Natural killer cell treated with Interleukin-12 subunit alpha and Interleukin-12 subunit beta and Interleukin-15 and Interleukin-18, amount 100 ng/mL, for 72 hours (primary cell): Measurements from ENCODE around the gene IL1RAPL1. TPM values are rescaled to one million over a fixed set of nuclear protein-coding genes. Genes with fewer than 3 reads are reported as not detected.

Experiments
- ATAC-seq, 2 donors: fragments of 150-1000 bp; cut with Tn5 transposase in 1 of 2; sonication (Bioruptor Pico), chemical (Tn5 transposase) in 1 of 2; 2 replicates each; pipeline ENCODE4 v1.10.0; 2021
- DNase-seq: peaks from one replicate; pipeline ENCODE4 v3.0.0; 2022; ENCODE audit warnings: low spot score
- H3K27ac Mint-ChIP-seq, 2 donors: 1 replicate in 1 of 2; 2 replicates in 1 of 2; pipeline ENCODE4 v1.8.0; 2022; ENCODE audit warnings: mixed read lengths in 2 of 2, mild to moderate bottlenecking in 1 of 2, moderate library complexity in 1 of 2
- H3K27me3 Mint-ChIP-seq, 2 donors: 1 replicate in 1 of 2; 2 replicates in 1 of 2; pipeline ENCODE4 v1.8.0; 2022; ENCODE audit warnings: mixed read lengths in 2 of 2
- H3K36me3 Mint-ChIP-seq: one replicate; pipeline ENCODE4 v1.8.0; 2022; ENCODE audit warnings: mixed read lengths
- H3K4me1 Mint-ChIP-seq, 2 donors: 1 replicate in 1 of 2; 2 replicates in 1 of 2; pipeline ENCODE4 v1.8.0; 2022; ENCODE audit warnings: low read depth in 2 of 2, mixed read lengths in 2 of 2, mild to moderate bottlenecking in 1 of 2
- H3K4me3 Mint-ChIP-seq: one replicate; pipeline ENCODE4 v1.8.0; 2022; ENCODE audit warnings: mixed read lengths
- H3K9me3 Mint-ChIP-seq: 2 replicates; pipeline ENCODE4 v1.8.0; 2022; ENCODE audit warnings: mixed read lengths
- total RNA-seq, 2 donors: library from RNA; stranded (reverse); gene quantifications; one replicate each; pipeline ENCODE4 v1.2.3, GENCODE V29; 2022

IL1RAPL1 gene
- total RNA-seq, 2 donors from 2014 or later, result not detected

GRCh38 chrX:29724316-29724715 is 1137.1 kb downstream of the IL1RAPL1 start:
- H3K27ac Mint-ChIP-seq, result no peak overlapping the region
- peaks cover 5% of the 10 kb centered on the region for H3K9me3 Mint-ChIP-seq

GRCh38 chrX:29726811-29727210 is 1139.6 kb downstream of the IL1RAPL1 start:
- Mint-ChIP-seq H3K36me3 (no peaks in the 10 kb centered on the region), H3K27me3 (no peaks in the 10 kb centered on the region), H3K4me1 (no peaks in the 10 kb centered on the region), H3K27ac (no peak overlapping the region), H3K4me3 (no peak overlapping the region), H3K9me3 (no peaks in the 10 kb centered on the region)
- DNase-seq (no peak), ATAC-seq (no peak)

More at GRCh38 chrX:29724316-29724715, 1137.1 kb downstream of the IL1RAPL1 start:
- Mint-ChIP-seq H3K27me3 (no peaks in the 10 kb centered on the region), H3K4me3 (no peak overlapping the region), H3K4me1 (no peaks in the 10 kb centered on the region), H3K36me3 (no peaks in the 10 kb centered on the region)
- DNase-seq (no peak), ATAC-seq (no peak)

- Mint-ChIP-seq H3K4me1 (no peaks in the 10 kb centered on the region), H3K36me3 (no peaks in the 10 kb centered on the region), H3K27me3 (no peaks in the 10 kb centered on the region), H3K4me3 (no peak overlapping the region), H3K27ac (no peak overlapping the region), H3K9me3 (no peaks in the 10 kb centered on the region)
- DNase-seq, result no peak
- ATAC-seq, result no peak
Measured at GRCh38 chrX:29728639-29729038, 1141.4 kb downstream of the IL1RAPL1 start.

GRCh38 chrX:29744966-29745365 is 1157.7 kb downstream of the IL1RAPL1 start:
- H3K9me3 Mint-ChIP-seq, result peaks cover 4% of the 10 kb centered on the region
- no peaks in the 10 kb centered on the region for H3K27me3 Mint-ChIP-seq

GRCh38 chrX:29746326-29746725 is 1159.1 kb downstream of the IL1RAPL1 start:
- no peak overlapping the region for H3K27ac Mint-ChIP-seq
- H3K4me1 Mint-ChIP-seq, result no peaks in the 10 kb centered on the region
- no peaks in the 10 kb centered on the region for H3K36me3 Mint-ChIP-seq
- H3K9me3 Mint-ChIP-seq, result no peaks in the 10 kb centered on the region
- ATAC-seq (no peak), DNase-seq (no peak)
- no peak overlapping the region for H3K4me3 Mint-ChIP-seq
- H3K27me3 Mint-ChIP-seq, result no peaks in the 10 kb centered on the region

More at GRCh38 chrX:29744966-29745365, 1157.7 kb downstream of the IL1RAPL1 start:
- ATAC-seq (no peak), DNase-seq (no peak)
- Mint-ChIP-seq H3K36me3 (peaks cover 4% of the 10 kb centered on the region), H3K27ac (no peak overlapping the region), H3K4me1 (no peaks in the 10 kb centered on the region), H3K4me3 (no peak overlapping the region)

- Mint-ChIP-seq H3K9me3 (no peaks in the 10 kb centered on the region), H3K4me3 (no peak overlapping the region), H3K27me3 (no peaks in the 10 kb centered on the region), H3K27ac (no peak overlapping the region), H3K36me3 (no peaks in the 10 kb centered on the region), H3K4me1 (no peaks in the 10 kb centered on the region)
- ATAC-seq, result no peak
- no peak for DNase-seq
Measured at GRCh38 chrX:29762006-29762405, 1174.8 kb downstream of the IL1RAPL1 start.

- Mint-ChIP-seq H3K27ac (no peak overlapping the region), H3K9me3 (no peaks in the 10 kb centered on the region), H3K36me3 (no peaks in the 10 kb centered on the region), H3K4me1 (no peaks in the 10 kb centered on the region), H3K4me3 (no peak overlapping the region), H3K27me3 (no peaks in the 10 kb centered on the region)
- ATAC-seq, result no peak
- no peak for DNase-seq
Measured at GRCh38 chrX:29775890-29776289, 1188.6 kb downstream of the IL1RAPL1 start.

- H3K27ac Mint-ChIP-seq, result no peak overlapping the region
- no peak for DNase-seq
- ATAC-seq, result no peak
- H3K27me3 Mint-ChIP-seq, result peaks cover 0 to 3% of the 10 kb centered on the region in 2 donors
- peaks cover 10% of the 10 kb centered on the region for H3K9me3 Mint-ChIP-seq
- H3K36me3 Mint-ChIP-seq, result no peaks in the 10 kb centered on the region
- no peak overlapping the region for H3K4me3 Mint-ChIP-seq
- no peaks in the 10 kb centered on the region for H3K4me1 Mint-ChIP-seq
Measured at GRCh38 chrX:29787656-29788055, 1200.4 kb downstream of the IL1RAPL1 start.

- Mint-ChIP-seq H3K27ac (no peak overlapping the region), H3K4me3 (no peak overlapping the region), H3K36me3 (no peaks in the 10 kb centered on the region), H3K4me1 (no peaks in the 10 kb centered on the region), H3K9me3 (peaks cover 5% of the 10 kb centered on the region), H3K27me3 (no peaks in the 10 kb centered on the region)
- DNase-seq (no peak), ATAC-seq (no peak)
Measured at GRCh38 chrX:29788991-29789699, 1201.9 kb downstream of the IL1RAPL1 start.

- Mint-ChIP-seq H3K27me3 (no peaks in the 10 kb centered on the region), H3K27ac (no peak overlapping the region), H3K36me3 (no peaks in the 10 kb centered on the region), H3K4me1 (no peaks in the 10 kb centered on the region), H3K4me3 (no peak overlapping the region), H3K9me3 (no peaks in the 10 kb centered on the region)
- no peak for DNase-seq
- no peak for ATAC-seq
Measured at GRCh38 chrX:29792335-29792734, 1205.1 kb downstream of the IL1RAPL1 start.

GRCh38 chrX:29797156-29797555 is 1209.9 kb downstream of the IL1RAPL1 start:
- no peak for ATAC-seq
- Mint-ChIP-seq H3K36me3 (no peaks in the 10 kb centered on the region), H3K9me3 (peaks cover 4% of the 10 kb centered on the region), H3K27me3 (no peaks in the 10 kb centered on the region), H3K4me1 (no peaks in the 10 kb centered on the region), H3K4me3 (no peak overlapping the region), H3K27ac (no peak overlapping the region)
- DNase-seq, result no peak

GRCh38 chrX:29798469-29798868 is 1211.2 kb downstream of the IL1RAPL1 start:
- no peaks in the 10 kb centered on the region for H3K36me3 Mint-ChIP-seq
- no peaks in the 10 kb centered on the region for H3K27me3 Mint-ChIP-seq
- ATAC-seq, result no peak
- no peak overlapping the region for H3K27ac Mint-ChIP-seq
- H3K9me3 Mint-ChIP-seq, result peaks cover 4% of the 10 kb centered on the region
- H3K4me1 Mint-ChIP-seq, result no peaks in the 10 kb centered on the region
- no peak overlapping the region for H3K4me3 Mint-ChIP-seq
- no peak for DNase-seq

- H3K4me1 Mint-ChIP-seq, result no peaks in the 10 kb centered on the region
- ATAC-seq (no peak), DNase-seq (no peak)
- H3K4me3 Mint-ChIP-seq, result no peak overlapping the region
- peaks cover 8% of the 10 kb centered on the region for H3K9me3 Mint-ChIP-seq
- H3K27me3 Mint-ChIP-seq, result no peaks in the 10 kb centered on the region
- H3K27ac Mint-ChIP-seq, result no peak overlapping the region
- no peaks in the 10 kb centered on the region for H3K36me3 Mint-ChIP-seq
Measured at GRCh38 chrX:29813174-29813573, 1225.9 kb downstream of the IL1RAPL1 start.

GRCh38 chrX:29824176-29824906 is 1237.1 kb downstream of the IL1RAPL1 start:
- Mint-ChIP-seq H3K9me3 (peaks cover 3% of the 10 kb centered on the region), H3K4me3 (no peak overlapping the region), H3K27ac (no peak overlapping the region), H3K36me3 (no peaks in the 10 kb centered on the region), H3K27me3 (no peaks in the 10 kb centered on the region), H3K4me1 (no peaks in the 10 kb centered on the region)
- DNase-seq (no peak), ATAC-seq (no peak)
